HG02798 (cell line): ENCODE results near the gene MRPS9.

Experiments
- ATAC-seq: cut with Tn5 transposase; IDR thresholded peaks from one replicate; pipeline ENCODE4 v1.9.1; 2021; ENCODE audit warnings: mild to moderate bottlenecking; ENCODE audit not compliant: unreplicated experiment, poor library complexity

MRPS9 gene

DNA sequence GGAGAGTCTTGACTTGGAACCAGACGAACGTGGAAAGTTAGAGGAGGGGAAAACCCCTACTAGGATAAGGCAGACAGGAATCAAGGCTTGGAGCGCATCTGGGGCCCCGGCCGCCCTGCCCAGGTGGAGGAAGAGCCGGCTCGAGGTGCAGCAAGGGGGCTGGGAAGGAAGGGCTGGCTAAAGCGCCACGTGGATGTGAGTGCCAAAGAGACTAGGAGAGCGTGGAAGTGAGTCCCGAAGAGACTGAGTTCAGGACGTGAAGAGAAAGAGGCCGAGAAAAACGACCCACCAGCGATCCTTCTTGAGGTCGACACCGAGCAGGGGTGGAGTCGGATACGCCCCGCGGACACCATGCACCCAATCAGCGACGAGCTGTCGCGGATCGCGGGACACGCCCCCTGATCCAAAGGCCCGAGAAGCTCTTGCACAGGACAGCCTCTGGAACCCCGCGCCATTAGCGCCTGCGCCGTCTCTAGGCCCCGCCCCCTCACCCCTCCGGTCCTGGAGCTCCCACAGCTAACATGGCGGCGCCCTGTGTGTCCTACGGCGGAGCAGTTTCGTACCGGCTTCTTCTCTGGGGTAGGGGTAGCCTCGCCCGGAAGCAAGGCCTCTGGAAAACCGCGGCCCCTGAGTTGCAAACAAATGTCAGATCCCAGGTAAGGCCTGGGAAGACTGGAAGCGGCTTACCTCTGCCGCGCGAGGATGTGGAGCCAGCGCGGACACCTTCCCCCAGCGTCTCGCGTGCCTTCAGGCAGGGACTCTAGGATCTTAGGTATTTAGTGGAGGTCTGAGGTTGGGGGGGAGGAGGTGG is at the start of gene MRPS9:
TSS of gene MRPS9 (plus strand) at position 498 of the 811 bp plus-strand sequence. CDS start at position 522, 24 bp downstream.
- peak; percentile 100 for ATAC-seq

GRCh38 chr2:105005181-105005951 is 32.5 kb upstream of the MRPS9 start:
- no peak for ATAC-seq

DNA sequence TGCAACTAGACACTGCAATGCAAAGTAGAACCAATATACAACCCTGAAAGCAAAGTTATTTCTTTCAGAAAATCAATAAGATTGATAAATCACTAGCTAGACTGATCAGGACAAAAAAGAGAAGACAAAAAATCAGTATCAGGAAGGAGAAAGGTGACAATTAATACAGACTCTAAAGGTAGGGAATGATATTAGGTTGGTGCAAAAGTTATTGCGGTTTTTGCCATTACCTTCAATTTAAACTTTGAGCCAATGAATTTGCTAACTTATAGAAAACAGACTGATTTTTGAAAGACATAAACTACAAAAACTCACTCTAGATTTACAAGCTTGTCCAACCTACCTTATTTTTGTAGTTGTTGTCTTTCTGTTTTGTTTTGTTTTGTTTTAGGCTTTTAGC is 30.5 kb upstream of the MRPS9 start:
- ATAC-seq: no peak

DNA sequence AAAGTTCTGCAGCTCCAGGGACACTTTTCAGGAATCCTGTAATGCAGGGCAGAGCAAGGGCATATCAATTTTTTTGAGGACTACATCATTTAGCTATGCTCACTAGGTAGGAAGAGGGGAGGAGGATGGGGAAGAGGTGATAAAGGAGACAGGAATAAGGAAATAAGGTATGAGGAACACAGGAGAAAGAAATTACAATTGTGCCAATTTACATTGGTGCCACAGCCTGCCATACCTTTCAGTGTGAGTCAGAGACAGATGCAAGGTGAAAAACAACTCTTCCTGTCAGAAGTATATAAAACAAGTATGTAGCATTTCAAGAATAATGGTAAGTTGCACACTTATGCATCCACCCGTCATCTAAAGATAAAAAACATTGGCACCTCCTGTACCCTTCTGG is 5.4 kb upstream of the MRPS9 start:
- no peak for ATAC-seq

GRCh38 chr2:105034170-105034569 is 3.7 kb upstream of the MRPS9 start:
- no peak for ATAC-seq

DNA sequence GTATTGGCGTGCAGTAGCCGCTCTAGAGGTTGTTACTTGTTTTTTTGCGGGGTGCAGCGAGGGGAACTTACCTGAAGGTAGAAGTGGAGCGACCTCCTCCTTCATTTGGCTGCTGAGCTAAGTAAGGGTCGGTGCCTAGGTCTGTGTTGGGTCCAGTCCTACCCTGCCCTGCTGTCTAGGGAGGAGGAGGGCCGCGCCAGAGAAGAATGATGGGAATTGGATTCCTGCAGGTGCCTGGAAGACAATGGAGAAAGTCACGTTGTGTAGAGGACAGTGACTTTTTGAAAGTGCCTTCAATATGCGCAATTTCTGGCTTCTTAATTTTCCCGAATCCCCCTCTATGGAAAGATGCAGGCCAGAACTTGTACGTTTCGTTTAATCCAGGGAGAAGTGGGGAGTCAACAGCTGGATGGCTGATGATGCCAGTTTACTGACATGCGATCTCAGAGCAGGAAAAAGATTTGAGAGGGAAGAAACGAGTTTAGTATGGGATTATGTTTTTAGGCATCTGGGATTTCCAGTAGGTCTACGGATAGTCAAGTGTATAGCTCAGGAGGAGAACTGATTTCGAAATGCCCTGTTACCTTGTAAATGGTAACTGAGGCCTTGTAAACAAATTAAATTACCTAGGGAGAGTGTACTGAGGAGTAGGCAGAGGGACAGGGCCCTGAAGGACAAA is 653 bp downstream of the MRPS9 start:
- ATAC-seq: no peak

- ATAC-seq: no peak
Observed at GRCh38 chr2:105039559-105039958, 1.7 kb downstream of the MRPS9 start.

DNA sequence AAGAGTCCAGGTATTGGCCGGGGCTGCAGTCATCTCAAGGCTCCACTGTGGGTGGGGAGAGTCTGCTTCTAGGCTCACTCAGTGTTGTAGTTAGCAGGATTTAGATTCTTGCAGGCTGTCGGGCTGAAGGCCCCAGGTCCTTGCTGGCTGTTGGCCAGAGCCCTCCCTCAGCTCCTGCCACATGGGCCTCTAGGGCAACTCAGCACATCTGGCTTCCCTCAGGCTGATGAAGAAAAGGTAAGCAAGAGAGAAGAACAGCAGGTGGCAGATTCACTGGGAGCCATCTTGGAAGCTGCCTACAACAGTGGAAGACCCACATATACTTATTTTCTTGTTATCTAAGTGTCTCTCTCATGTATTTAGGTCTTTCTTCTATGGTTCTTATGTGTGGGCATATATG is 4.3 kb downstream of the MRPS9 start:
- no peak for ATAC-seq

GRCh38 chr2:105052773-105053172 is 14.9 kb downstream of the MRPS9 start:
- no peak for ATAC-seq

- ATAC-seq: no peak
Observed at GRCh38 chr2:105055613-105056012, 17.7 kb downstream of the MRPS9 start.

GRCh38 chr2:105056245-105056644 is 18.4 kb downstream of the MRPS9 start:
- no peak for ATAC-seq

- no peak for ATAC-seq
Observed at GRCh38 chr2:105057005-105057404, 19.1 kb downstream of the MRPS9 start.

DNA sequence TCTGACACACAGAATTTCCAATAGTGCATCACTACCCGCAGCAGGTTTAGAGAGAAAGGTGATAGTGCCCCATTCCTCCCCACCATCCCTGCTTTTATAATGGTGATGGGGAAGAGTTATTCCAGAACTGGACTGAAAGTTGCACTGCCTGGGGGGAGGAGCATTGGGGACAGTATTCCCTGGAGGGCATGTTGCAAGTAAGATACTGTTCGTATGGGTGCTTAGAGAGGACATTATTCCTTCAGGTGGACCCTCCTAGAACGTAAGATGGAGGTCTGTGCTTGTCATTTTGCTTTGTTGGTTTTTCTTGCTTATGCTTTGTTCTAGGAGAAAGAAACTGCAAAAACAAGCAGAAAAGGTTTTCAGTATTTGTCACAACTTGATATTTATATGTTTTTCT is 23.7 kb downstream of the MRPS9 start:
- no peak for ATAC-seq

GRCh38 chr2:105062158-105062557 is 24.3 kb downstream of the MRPS9 start:
- ATAC-seq: no peak

DNA sequence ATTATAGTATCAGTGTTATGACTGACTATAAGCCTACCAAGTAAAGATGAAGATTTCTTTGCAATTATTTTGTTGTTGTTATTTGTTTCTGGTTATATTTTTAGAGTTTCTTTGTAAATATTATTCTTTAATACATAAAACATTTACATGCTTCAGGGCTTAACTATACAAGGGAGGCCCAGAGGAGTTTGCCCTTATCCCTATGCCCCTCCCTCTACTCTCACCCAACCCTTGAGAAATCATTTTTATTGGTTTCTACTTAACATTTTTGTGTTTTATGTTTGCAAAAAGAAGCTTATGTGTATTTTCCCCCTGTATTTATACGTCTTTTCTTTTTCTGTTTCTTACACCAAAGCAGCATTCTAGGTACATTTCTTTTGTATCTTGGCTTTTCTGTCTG is 30.5 kb downstream of the MRPS9 start:
- no peak for ATAC-seq

DNA sequence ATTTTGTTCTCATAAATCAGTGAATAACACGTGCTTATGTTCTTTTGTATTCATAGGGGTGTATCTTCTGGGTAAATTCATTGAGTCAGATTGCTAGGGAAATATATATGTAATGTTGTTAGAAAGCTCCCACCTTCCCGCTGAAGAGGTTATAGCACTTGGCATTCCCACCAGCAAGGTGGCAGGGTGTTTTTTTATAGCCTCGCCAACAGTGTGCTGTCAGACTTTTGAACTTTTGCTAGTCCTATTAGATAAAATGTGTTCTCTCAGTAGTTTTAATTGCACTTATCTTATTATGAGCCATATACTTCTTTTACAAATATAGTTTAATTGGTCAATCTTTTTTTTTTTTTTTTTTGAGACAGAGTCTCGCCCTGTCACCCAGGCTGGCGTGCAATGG is 31.0 kb downstream of the MRPS9 start:
- no peak for ATAC-seq

- ATAC-seq: peak; percentile 36
Observed at GRCh38 chr2:105070010-105070865, 32.4 kb downstream of the MRPS9 start.

GRCh38 chr2:105071379-105071778 is 33.5 kb downstream of the MRPS9 start:
- ATAC-seq: no peak

GRCh38 chr2:105072039-105072438 is 34.2 kb downstream of the MRPS9 start:
- peak; percentile 93 for ATAC-seq

GRCh38 chr2:105073591-105073990 is 35.7 kb downstream of the MRPS9 start:
- no peak for ATAC-seq
